HG03442 (cell line): ENCODE data around the gene FGF5.
A peak's percentile ranks its signal among the peaks of the same experiment; 100 is the strongest.
"Not testable (repeated sequence)": the region's sequence is repeated elsewhere in the genome, so short reads cannot be mapped to it uniquely, and the experiment has no call there.

ENCODE experiments used
- ATAC-seq: cut with Tn5 transposase; IDR thresholded peaks from one replicate; pipeline ENCODE4 v1.9.1; 2021; ENCODE audit warnings: mild to moderate bottlenecking, moderate library complexity; ENCODE audit not compliant: unreplicated experiment

Gene FGF5

DNA sequence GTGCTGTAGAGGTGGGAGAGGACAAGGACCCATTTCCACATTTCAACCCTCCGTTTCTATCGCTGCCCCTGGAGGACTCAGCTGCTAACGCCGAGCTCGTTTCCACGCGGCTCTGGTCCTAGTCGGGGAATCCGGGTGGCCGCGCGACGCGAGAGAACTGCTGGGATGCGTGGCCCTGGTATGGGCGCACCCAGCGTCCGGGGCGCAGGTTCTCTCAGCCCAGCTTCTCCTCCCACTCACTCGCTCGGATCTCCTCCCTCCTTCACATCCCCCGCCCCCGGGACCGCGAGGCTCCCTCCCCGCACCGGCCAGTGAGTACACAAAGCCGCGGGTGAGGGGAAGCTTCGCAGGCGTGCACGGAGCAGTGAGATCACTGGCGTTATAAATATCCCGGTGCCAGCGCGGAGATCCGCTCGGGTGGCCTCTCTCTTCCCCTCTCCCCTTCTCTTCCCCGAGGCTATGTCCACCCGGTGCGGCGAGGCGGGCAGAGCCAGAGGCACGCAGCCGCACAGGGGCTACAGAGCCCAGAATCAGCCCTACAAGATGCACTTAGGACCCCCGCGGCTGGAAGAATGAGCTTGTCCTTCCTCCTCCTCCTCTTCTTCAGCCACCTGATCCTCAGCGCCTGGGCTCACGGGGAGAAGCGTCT lies at the start of gene FGF5:
TSS of gene FGF5 (plus strand) at position 412 of the 649 bp plus-strand sequence. CDS start at position 573, 161 bp downstream.
- peak; percentile 55 for ATAC-seq

- no peak for ATAC-seq
Measured at GRCh38 chr4:80219301-80220025, 47.0 kb upstream of the FGF5 start.

GRCh38 chr4:80220711-80221110 lies 45.8 kb upstream of the FGF5 start:
- no peak for ATAC-seq

GRCh38 chr4:80221161-80221560 lies 45.3 kb upstream of the FGF5 start:
- no peak for ATAC-seq

- no peak for ATAC-seq
Measured at GRCh38 chr4:80225595-80225994, 40.9 kb upstream of the FGF5 start.

GRCh38 chr4:80226094-80226493 lies 40.4 kb upstream of the FGF5 start:
- no peak for ATAC-seq

- no peak for ATAC-seq
Measured at GRCh38 chr4:80228460-80228859, 38.0 kb upstream of the FGF5 start.

- ATAC-seq = peak; percentile 12
Measured at GRCh38 chr4:80229128-80229527, 37.3 kb upstream of the FGF5 start.

DNA sequence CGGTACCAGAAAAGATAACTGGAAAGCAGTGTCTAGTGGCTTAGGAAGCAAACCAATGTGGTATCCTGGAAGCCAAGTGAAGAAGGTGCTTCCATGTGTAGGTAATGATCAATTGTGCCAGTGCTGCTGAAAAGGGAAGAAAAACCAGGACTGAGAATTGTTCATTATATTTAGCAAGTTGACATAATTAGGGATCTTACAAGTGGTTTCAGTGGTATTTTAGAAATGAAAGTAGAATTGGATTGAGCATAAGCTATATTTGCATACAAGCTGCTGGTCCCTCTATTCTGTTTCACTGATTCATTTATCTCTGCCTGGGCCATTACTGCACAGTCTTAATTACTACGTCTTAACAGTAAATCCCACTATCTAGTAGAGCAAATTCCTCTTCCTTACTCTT lies 36.9 kb upstream of the FGF5 start:
- ATAC-seq = peak; percentile 94

DNA sequence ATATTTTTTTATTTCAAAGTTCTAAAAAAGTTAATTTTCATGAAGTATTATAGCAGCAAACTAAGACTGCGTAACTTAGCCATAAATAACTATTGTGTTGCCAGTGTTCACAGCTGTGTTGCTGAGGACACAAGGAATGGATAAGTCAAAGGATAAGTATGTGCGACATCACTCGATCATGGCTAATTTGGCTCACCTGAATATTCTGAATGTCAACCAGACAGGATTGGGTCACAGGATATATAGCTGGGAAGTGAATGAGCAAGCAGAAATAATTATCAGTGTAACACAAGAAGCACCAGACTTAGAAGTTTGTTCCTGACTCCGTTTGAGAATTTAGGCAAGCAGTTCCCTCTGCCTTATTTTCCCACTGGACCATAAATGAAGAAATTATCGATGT lies 35.3 kb upstream of the FGF5 start:
- no peak for ATAC-seq

GRCh38 chr4:80232707-80233370 lies 33.6 kb upstream of the FGF5 start:
- ATAC-seq = no peak

GRCh38 chr4:80233390-80233789 lies 33.1 kb upstream of the FGF5 start:
- ATAC-seq = no peak

DNA sequence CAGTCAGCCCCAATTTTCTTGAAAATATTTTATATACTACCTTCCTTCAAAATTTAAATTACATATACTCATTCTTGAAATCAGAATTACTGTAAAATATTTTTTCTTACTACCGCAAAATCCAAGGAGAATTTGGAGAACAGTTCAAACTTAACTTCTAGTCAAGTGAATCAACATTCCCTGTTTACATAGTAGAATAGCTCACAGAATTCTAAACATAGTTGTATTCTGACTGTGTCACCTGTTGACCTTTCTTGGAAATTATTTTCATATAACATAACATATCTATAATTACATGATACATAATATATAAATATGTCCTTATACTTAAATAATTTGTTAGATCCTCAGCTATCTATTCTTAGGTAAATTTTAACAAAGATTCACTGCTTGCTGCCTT lies 31.0 kb upstream of the FGF5 start:
- no peak for ATAC-seq

DNA sequence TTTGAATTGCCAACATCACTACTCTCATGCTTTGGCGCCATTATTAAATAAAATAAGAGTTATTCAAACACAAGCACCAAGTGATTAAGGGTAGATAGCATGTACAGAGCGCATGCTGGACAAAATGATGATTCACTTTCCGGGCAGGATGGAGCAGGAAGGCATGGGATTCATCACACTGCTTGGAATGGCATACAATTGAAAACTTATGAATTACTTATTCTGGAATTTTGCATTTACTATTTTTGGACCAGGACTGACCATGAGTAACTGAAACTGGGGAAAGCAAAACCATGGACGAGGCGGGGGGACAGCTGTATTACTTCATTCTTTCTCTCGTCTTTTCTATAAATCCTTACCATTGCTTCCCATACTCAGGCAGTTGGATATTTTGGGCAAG lies 28.5 kb upstream of the FGF5 start:
- no peak for ATAC-seq

GRCh38 chr4:80239480-80240150 lies 26.8 kb upstream of the FGF5 start:
- ATAC-seq = no peak

DNA sequence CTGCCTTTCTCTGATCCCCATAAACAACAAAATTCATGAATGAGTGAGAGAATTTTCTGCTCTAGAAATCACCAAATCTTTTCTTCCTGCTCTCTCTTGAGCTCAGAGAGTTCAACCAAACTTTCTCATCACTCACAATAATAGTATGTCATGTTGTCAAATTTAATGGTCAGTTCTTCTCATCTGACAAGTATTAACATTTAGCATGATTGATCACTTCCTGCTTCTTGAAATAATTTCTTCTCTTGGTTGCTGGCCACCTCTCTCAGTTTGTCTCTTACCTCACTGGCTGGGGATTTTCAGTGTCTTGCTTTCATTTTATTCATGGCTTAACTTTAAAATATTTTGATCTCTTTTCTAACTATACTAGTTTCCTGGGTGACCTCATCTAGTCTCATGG lies 25.5 kb upstream of the FGF5 start:
- ATAC-seq = no peak

DNA sequence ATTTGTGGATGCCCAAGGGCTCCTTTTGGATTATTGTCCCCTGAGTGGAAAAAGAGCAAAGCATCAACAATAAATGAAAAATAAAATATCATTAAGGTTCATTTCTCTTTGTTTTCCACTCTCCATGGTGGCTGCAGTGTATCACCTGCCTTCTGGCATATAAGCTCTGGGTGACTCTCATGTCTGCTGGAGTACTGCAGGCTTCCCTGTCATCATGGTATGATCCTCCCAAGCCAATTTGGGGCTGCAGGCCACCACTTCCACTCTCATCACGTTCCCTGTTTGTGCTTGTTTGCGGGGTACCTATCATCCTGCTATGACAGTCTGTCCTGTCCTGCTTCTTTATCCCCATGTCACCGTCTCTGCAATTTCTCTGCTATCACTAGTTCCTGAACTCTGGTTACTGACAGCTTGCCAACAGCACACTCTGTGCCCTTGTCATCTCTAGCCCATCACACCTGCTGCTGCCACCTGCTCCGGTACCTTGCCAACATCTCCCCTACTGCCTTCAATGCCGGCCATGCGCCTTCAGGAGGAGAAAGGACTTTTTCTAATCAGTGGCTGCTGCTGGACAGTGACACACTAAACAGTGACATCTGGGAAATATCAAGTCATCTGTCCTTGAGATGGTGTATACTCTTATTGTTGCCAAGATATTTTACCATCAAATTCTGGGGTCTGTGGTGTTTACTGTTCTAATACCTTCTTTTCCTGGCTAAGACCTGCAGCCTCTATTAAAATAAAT lies 23.0 kb upstream of the FGF5 start:
- ATAC-seq = no peak

- ATAC-seq = not testable (repeated sequence)
Measured at GRCh38 chr4:80247484-80247883, 19.0 kb upstream of the FGF5 start.

GRCh38 chr4:80249144-80249543 lies 17.3 kb upstream of the FGF5 start:
- ATAC-seq = no peak

DNA sequence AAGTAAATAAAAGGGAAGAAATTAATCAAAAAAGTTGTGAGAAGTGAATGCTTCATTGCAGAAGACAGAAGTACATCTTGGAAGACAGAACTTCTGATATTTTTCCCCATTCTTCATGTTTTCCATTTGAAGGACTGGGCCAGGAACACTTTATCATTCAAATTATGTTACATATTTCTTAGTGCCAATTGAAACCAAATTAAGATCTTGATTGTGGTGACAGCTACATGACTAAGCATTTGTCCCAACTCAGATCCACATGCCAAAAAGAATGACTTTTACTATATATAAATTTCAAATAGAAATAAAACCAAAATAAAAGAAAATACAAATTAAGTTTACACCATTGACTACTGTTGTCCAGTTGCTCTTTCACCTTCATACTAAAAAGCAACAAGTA lies 14.0 kb upstream of the FGF5 start:
- ATAC-seq = no peak

DNA sequence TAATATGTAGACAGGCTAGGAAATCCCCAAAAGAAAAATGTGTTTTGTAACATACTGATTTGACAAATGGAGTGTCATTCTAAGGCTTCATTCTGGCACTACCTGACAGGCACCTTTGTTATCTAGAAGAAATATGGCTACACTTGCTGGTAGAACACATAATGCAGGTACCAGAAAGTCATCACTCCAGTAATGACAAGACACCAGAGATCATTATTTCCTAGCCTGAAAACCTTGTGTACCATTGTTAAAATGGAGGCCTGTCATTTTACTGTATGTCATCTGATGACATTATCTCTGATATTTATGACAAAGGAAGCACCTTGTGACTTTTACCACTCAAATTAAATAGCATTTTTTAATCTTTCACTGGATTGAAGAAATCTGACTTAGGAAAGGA lies 13.5 kb upstream of the FGF5 start:
- ATAC-seq = no peak
